ENCODE data around the gene AHCY. TPM values are rescaled to one million over a fixed set of nuclear protein-coding genes. Genes with fewer than 3 reads are reported as not detected.
A peak's percentile ranks its signal among the peaks of the same experiment; 100 is the strongest.

AHCY gene
- total RNA-seq (2021), result 401 to 415 TPM (median 411 TPM) in 3 replicates
- percentile 81 among the genes with signal in this experiment for Bru-seq, nascent RNA
- long read RNA-seq, experiment 1, transcript AHCY-201 (10 exons, 2,143 nt), result major isoform, 775 of 998 reads
- long read RNA-seq, experiment 1, partial matches to known transcripts, result 127 of 998 reads
- long read RNA-seq, experiment 1, other reads (novel, unspliced or antisense), result 96 of 998 reads
- long read RNA-seq, experiment 2, transcript AHCY-201 (10 exons, 2,143 nt), result major isoform, 402 of 599 reads
- long read RNA-seq, experiment 2, partial matches to known transcripts, result 134 of 599 reads
- long read RNA-seq, experiment 2, other reads (novel, unspliced or antisense), result 63 of 599 reads
- long read RNA-seq, experiment 3, transcript AHCY-201 (10 exons, 2,143 nt), result major isoform, 281 of 555 reads
- long read RNA-seq, experiment 3, partial matches to known transcripts, result 182 of 555 reads
- long read RNA-seq, experiment 3, other reads (novel, unspliced or antisense), result 92 of 555 reads

GRCh38 chr20:34302723-34303533, at the start of gene AHCY:
TSS of gene AHCY (minus strand) at chr20:34303355. CDS start at chr20:34303270, 85 bp downstream.
- peaks cover 3% of the 10 kb centered on the region; the same call in 1 of the 2 replicates for H3K36me3 Mint-ChIP-seq
- TF ChIP-seq E2F1 (CRISPR knock-in tag; IDR thresholded peaks at IDR 0.05) (peak; percentile 71; the same call in 1 of the 2 replicates), ZSCAN18 (CRISPR knock-in tag; IDR thresholded peaks at IDR 0.05) (no peak), SMAD3 (CRISPR knock-in tag; IDR thresholded peaks at IDR 0.05; ENCODE audit: borderline replicate concordance) (no peak), NFYB (CRISPR knock-in tag; conservative IDR thresholded peaks at IDR 0.05; ENCODE audit: low read depth) (no peak), AR (CRISPR knock-in tag; IDR thresholded peaks at IDR 0.05) (no peak), MLX (CRISPR knock-in tag; IDR thresholded peaks at IDR 0.05) (no peak), KAT7 (CRISPR knock-in tag; IDR thresholded peaks at IDR 0.05; ENCODE audit: borderline replicate concordance) (0 out of 2 replicates have a peak, but pooled peaks have one; percentile 73), HMGA2 (CRISPR knock-in tag; IDR thresholded peaks at IDR 0.05) (no peak), MAX (CRISPR knock-in tag; IDR thresholded peaks at IDR 0.05) (peak; percentile 83), PREB (CRISPR knock-in tag; IDR thresholded peaks at IDR 0.05; ENCODE audit: borderline replicate concordance) (no peak; the same call in 1 of the 2 replicates), ZNF532 (CRISPR knock-in tag; IDR thresholded peaks at IDR 0.05; ENCODE audit: borderline replicate concordance) (no peak), ZNF512 (CRISPR knock-in tag; IDR thresholded peaks at IDR 0.05; ENCODE audit: borderline replicate concordance) (no peak), ZNF416 (CRISPR knock-in tag; IDR thresholded peaks at IDR 0.05) (no peak), USF2 (CRISPR knock-in tag; IDR thresholded peaks at IDR 0.05) (0 out of 2 replicates have a peak, but pooled peaks have one; percentile 42), IRF1 (CRISPR knock-in tag; IDR thresholded peaks at IDR 0.05) (no peak)

More at GRCh38 chr20:34302723-34303533, at the start of gene AHCY:
- Mint-ChIP-seq H3K27ac (peak within 1 kb of the TSS; percentile 96), H3K4me1 (no peaks in the 10 kb centered on the region; the same call in 1 of the 2 replicates), H3K9me3 (no peaks in the 10 kb centered on the region), H3K4me3 (no peak within 1 kb of the TSS; the same call in none of the 2 replicates), H3K27me3 (ENCODE audit: low read depth) (no peaks in the 10 kb centered on the region)
- ChIA-PET POLR2A (interaction anchor here (0.6 to 1.6 kb wide), 9 partner anchors 8 to 213 kb away, joined by 3 to 10 read pairs (median 3); partner anchors contain the start of genes DYNLRB1, EIF2S2 and ITCH), CTCF (interaction anchor here (0.5 to 2.8 kb wide), 7 partner anchors 9 to 366 kb away, joined by 4 to 47 read pairs (median 5); partner anchors contain the start of genes DYNLRB1 and ITCH)
- peak; percentile 99 for DNase-seq (ENCODE audit: low spot score)
- ATAC-seq, result peak; percentile 88
